ENCODE results near the gene CYTH3.

- TF ChIP-seq POLR2A (IDR thresholded peaks at IDR 0.05; ENCODE audit: low read depth, low read length) (no peak), POU2F2 (IDR thresholded peaks at IDR 0.05; ENCODE audit: low read depth, low read length) (no peak), POLR2AphosphoS5 (IDR thresholded peaks at IDR 0.05; ENCODE audit: low read depth, low read length) (no peak), TAF1 (IDR thresholded peaks at IDR 0.05; ENCODE audit: low read depth, low read length) (no peak), PAX5 (IDR thresholded peaks at IDR 0.05; ENCODE audit: insufficient read depth, low read length, severe bottlenecking) (no peak)
These were observed 69.0 kb downstream of the CYTH3 start for GRCh38 chr7:6203381-6203780.
